ENCODE results near the gene KDM3B. TPM values are rescaled to one million over a fixed set of nuclear protein-coding genes. Genes with fewer than 3 reads are reported as not detected.

Gene KDM3B
- total and polyA plus RNA-seq, 9 of the 15 experiments (the other 6 are each of a cell fraction or from before 2014, with no cell fraction given) = 13.8 to 62.8 (median 41.9) TPM

DNA sequence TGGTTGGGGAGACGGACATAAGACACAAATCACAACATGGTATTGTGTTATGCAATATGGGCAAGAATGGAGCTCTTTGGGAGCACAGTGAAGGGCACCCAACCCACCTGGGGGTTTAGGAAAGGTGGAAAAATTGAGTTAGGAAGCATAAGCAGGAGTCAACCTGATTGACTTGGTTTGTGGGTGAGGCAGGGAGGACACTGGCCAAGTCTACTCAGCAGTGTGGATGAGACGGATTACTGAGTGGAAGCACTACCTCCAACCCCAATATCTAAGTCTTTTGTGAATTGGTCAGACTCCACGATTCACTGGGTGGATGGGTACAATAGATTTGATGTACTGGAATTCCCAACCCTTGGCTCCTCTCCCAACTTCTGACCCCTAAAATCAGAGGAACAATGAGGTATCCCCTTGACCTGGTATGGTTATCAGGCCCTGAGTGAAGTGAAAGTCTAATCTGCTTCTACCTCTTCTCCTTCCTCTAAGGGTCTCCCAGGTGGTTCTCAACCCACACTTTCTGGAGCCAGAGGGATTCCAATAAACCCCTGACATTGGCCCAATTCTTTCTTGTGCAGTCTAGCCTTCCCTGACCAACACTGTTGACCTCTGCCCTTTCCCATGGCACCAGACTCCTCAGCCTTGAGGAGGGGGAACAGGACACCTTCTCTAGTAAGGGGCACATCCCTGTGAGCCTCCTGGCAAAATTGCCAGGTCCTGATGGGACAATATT lies 118.0 kb downstream of the KDM3B start (continued):
- TF ChIP-seq, protein P1, sequence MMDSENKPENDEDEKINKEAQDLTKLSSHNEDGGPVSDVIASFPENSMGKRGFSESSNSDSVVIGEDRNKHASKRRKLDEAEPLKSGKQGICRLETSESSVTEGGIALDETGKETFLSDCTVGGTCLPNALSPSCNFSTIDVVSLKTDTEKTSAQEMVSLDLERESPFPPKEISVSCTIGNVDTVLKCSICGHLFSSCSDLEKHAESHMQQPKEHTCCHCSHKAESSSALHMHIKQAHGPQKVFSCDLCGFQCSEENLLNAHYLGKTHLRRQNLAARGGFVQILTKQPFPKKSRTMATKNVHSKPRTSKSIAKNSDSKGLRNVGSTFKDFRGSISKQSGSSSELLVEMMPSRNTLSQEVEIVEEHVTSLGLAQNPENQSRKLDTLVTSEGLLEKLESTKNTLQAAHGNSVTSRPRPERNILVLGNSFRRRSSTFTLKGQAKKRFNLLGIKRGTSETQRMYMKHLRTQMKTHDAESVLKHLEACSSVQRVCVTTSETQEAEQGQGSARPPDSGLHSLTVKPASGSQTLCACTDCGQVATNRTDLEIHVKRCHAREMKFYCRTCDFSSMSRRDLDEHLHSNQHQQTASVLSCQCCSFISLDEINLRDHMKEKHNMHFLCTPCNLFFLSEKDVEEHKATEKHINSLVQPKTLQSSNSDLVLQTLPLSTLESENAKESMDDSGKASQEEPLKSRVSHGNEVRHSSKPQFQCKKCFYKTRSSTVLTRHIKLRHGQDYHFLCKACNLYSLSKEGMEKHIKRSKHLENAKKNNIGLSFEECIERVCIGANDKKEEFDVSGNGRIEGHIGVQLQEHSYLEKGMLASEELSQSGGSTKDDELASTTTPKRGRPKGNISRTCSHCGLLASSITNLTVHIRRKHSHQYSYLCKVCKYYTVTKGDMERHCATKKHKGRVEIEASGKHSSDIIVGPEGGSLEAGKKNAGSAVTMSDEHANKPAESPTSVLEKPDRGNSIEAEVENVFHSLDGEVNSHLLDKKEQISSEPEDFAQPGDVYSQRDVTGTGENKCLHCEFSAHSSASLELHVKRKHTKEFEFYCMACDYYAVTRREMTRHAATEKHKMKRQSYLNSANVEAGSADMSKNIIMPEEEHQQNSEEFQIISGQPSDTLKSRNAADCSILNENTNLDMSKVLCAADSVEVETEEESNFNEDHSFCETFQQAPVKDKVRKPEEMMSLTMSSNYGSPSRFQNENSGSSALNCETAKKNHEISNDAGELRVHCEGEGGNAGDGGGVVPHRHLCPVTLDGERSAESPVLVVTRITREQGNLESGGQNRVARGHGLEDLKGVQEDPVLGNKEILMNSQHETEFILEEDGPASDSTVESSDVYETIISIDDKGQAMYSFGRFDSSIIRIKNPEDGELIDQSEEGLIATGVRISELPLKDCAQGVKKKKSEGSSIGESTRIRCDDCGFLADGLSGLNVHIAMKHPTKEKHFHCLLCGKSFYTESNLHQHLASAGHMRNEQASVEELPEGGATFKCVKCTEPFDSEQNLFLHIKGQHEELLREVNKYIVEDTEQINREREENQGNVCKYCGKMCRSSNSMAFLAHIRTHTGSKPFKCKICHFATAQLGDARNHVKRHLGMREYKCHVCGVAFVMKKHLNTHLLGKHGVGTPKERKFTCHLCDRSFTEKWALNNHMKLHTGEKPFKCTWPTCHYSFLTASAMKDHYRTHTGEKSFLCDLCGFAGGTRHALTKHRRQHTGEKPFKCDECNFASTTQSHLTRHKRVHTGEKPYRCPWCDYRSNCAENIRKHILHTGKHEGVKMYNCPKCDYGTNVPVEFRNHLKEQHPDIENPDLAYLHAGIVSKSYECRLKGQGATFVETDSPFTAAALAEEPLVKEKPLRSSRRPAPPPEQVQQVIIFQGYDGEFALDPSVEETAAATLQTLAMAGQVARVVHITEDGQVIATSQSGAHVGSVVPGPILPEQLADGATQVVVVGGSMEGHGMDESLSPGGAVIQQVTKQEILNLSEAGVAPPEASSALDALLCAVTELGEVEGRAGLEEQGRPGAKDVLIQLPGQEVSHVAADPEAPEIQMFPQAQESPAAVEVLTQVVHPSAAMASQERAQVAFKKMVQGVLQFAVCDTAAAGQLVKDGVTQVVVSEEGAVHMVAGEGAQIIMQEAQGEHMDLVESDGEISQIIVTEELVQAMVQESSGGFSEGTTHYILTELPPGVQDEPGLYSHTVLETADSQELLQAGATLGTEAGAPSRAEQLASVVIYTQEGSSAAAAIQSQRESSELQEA (IDR thresholded peaks at IDR 0.05; ENCODE audit: low read depth) = no peak
- no peak for TF ChIP-seq EP300 (IDR thresholded peaks at IDR 0.05; ENCODE audit: low read length)
- no peak for TF ChIP-seq ZNF143 (CRISPR knock-in tag; IDR thresholded peaks at IDR 0.05)
- TF ChIP-seq BRCA1 (IDR thresholded peaks at IDR 0.05) = no peak
- no peak for TF ChIP-seq BRCA1 (CRISPR knock-in tag; IDR thresholded peaks at IDR 0.05)
- TF ChIP-seq POLR2AphosphoS2 (IDR thresholded peaks at IDR 0.05; ENCODE audit: low read length) = no peak; the same call in 1 of the 2 replicates
- no peak for TF ChIP-seq HDGF (IDR thresholded peaks at IDR 0.05)
- TF ChIP-seq TBL1XR1 (IDR thresholded peaks at IDR 0.05; ENCODE audit: low read length in 2 of 2) = 0 out of 4 replicates have a peak, but pooled peaks of 1 of the 2 experiments have one; percentile 4
- no peak for TF ChIP-seq NCOA1 (IDR thresholded peaks at IDR 0.05; ENCODE audit: low read depth)
- TF ChIP-seq TAF7 (tag; IDR thresholded peaks at IDR 0.05) = no peak
- TF ChIP-seq KHSRP (IDR thresholded peaks at IDR 0.05) = no peak; the same call in 1 of the 2 replicates
- no peak for TF ChIP-seq ZNF644 (tag; IDR thresholded peaks at IDR 0.05; ENCODE audit: low read depth)
- no peak for TF ChIP-seq ZNF23 (CRISPR knock-in tag; IDR thresholded peaks at IDR 0.05)
- no peak for TF ChIP-seq PTTG1 (tag; IDR thresholded peaks at IDR 0.05; ENCODE audit: low read depth)
- no peak for TF ChIP-seq ZNF79 (CRISPR knock-in tag; IDR thresholded peaks at IDR 0.05; ENCODE audit: low read depth)
- no peak for TF ChIP-seq JUN (IDR thresholded peaks at IDR 0.05; ENCODE audit: borderline replicate concordance, low read depth, low read length)
- 0 out of 2 replicates have a peak, but pooled peaks have one; percentile 67 for TF ChIP-seq JUN (CRISPR knock-in tag; IDR thresholded peaks at IDR 0.05; ENCODE audit: borderline replicate concordance)
- TF ChIP-seq, protein P2, sequence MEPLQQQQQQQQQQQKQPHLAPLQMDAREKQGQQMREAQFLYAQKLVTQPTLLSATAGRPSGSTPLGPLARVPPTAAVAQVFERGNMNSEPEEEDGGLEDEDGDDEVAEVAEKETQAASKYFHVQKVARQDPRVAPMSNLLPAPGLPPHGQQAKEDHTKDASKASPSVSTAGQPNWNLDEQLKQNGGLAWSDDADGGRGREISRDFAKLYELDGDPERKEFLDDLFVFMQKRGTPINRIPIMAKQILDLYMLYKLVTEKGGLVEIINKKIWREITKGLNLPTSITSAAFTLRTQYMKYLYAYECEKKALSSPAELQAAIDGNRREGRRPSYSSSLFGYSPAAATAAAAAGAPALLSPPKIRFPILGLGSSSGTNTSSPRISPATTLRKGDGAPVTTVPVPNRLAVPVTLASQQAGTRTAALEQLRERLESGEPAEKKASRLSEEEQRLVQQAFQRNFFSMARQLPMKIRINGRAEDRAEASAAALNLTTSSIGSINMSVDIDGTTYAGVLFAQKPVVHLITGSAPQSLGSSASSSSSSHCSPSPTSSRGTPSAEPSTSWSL (CRISPR knock-in tag; IDR thresholded peaks at IDR 0.05; ENCODE audit: borderline replicate concordance) = no peak
- TF ChIP-seq, protein P3, sequence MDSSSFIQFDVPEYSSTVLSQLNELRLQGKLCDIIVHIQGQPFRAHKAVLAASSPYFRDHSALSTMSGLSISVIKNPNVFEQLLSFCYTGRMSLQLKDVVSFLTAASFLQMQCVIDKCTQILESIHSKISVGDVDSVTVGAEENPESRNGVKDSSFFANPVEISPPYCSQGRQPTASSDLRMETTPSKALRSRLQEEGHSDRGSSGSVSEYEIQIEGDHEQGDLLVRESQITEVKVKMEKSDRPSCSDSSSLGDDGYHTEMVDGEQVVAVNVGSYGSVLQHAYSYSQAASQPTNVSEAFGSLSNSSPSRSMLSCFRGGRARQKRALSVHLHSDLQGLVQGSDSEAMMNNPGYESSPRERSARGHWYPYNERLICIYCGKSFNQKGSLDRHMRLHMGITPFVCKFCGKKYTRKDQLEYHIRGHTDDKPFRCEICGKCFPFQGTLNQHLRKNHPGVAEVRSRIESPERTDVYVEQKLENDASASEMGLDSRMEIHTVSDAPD (CRISPR knock-in tag; IDR thresholded peaks at IDR 0.05) = no peak
